HepG2 (cell line): ENCODE data around the gene MSI2. TPM values are rescaled to one million over a fixed set of nuclear protein-coding genes. Genes with fewer than 3 reads are reported as not detected.
A peak's percentile ranks its signal among the peaks of the same experiment; 100 is the strongest.

Source experiments
- ATAC-seq: fragments of 200-7000 bp; cut with Tn5 transposase; 3 replicates; pipeline ENCODE4 v1.9.1; 2020; ENCODE audit warnings: mild to moderate bottlenecking, moderate library complexity
- BruUV-seq: library from RNA; stranded (reverse); fragments of 400-500 nt; replicated peaks from 2 replicates; lab custom pipeline; 2021; lab: Mats Ljungman, UMichigan
- CTCF ChIA-PET: fragments of 300-600 bp; formaldehyde crosslinking; extraction: SDS; loops from one replicate; lab custom pipeline; 2021; ENCODE audit warnings: low total read pairs, inconsistent platforms, low intra/inter-chr PET ratio; lab: Yijun Ruan, JAX
- POLR2A ChIA-PET: fragments of 350-600 bp; sonication (Branson Sonifier 250); formaldehyde crosslinking; loops from one replicate; lab custom pipeline; 2020; ENCODE audit warnings: antibody characterized with exemption, inconsistent platforms; lab: Yijun Ruan, JAX
- DNase-seq: peaks from one replicate; pipeline ENCODE4 v3.0.0-alpha.2; 2015; ENCODE audit warnings: low spot score
- FAIRE-seq: peaks from 3 replicates; lab custom pipeline; 2011; peaks lifted over from hg19 to GRCh38; lab: Jason Lieb, UNC
- H2AFZ ChIP-seq: one replicate; pipeline ENCODE4 v1.6.1; 2011; ENCODE audit warnings: low read length, inconsistent platforms
- H3K27ac ChIP-seq: fragments of 300-600 bp; 3 replicates; pipeline ENCODE4 v1.8.0; 2011; ENCODE audit warnings: mixed run types, mild to moderate bottlenecking, mixed read lengths, low read length, inconsistent platforms; ENCODE audit not compliant: insufficient read depth; ENCODE audit errors: extremely low read length
- H3K27me3 ChIP-seq, 2 experiments: fragments of 200-600 bp in 1 of 2; 2 replicates in 1 of 2; 3 replicates in 1 of 2; pipeline versions ENCODE4 v1.6.0 to v1.8.0; 2011; ENCODE audit warnings: low read length in 2 of 2, mild to moderate bottlenecking in 2 of 2, moderate library complexity in 2 of 2, inconsistent platforms in 1 of 2; ENCODE audit not compliant: insufficient read depth in 2 of 2, control insufficient read depth in 1 of 2
- H3K36me3 ChIP-seq, 2 experiments: fragments of 200-600 bp in 1 of 2; replicated peaks in 1 of 2; 2 replicates in 1 of 2; 3 replicates in 1 of 2; pipeline versions ENCODE4 v1.5.1 to v1.8.0; 2011; ENCODE audit warnings: low read length in 2 of 2, inconsistent platforms in 1 of 2; ENCODE audit not compliant: insufficient read depth in 2 of 2, control insufficient read depth in 1 of 2
- H3K4me1 ChIP-seq: 2 replicates; pipeline ENCODE4 v1.5.1; 2012; ENCODE audit warnings: low read length, inconsistent platforms; ENCODE audit not compliant: insufficient read depth
- H3K4me2 ChIP-seq: 2 replicates; pipeline ENCODE4 v1.6.0; 2011; ENCODE audit warnings: low read depth, low read length, inconsistent platforms
- H3K4me3 ChIP-seq, 3 experiments: fragments of 200-600 bp in 1 of 3; sonication (generic), shearing (Covaris generic) in 1 of 3; replicated peaks in 1 of 3; 2 replicates each; pipeline ENCODE4 v1.5.1; 2011 to 2016; ENCODE audit warnings: low read length in 3 of 3, inconsistent platforms in 2 of 3, low read depth in 2 of 3, mild to moderate bottlenecking in 2 of 3, control low read depth in 1 of 3, mixed read lengths in 1 of 3; ENCODE audit not compliant: insufficient read depth in 1 of 3
- H3K79me2 ChIP-seq: one replicate; pipeline ENCODE4 v1.6.1; 2011; ENCODE audit warnings: low read length, inconsistent platforms; ENCODE audit not compliant: insufficient read depth
- H3K9ac ChIP-seq: 2 replicates; pipeline ENCODE4 v1.6.0; 2011; ENCODE audit warnings: mild to moderate bottlenecking, low read depth, low read length, inconsistent platforms; ENCODE audit not compliant: insufficient read depth
- H3K9me3 ChIP-seq: 2 replicates; pipeline ENCODE4 v1.5.1; 2012; ENCODE audit warnings: mild to moderate bottlenecking, low read length
- H4K20me1 ChIP-seq: 2 replicates; pipeline ENCODE4 v1.6.0; 2011; ENCODE audit warnings: inconsistent platforms, mild to moderate bottlenecking, low read length, moderate library complexity; ENCODE audit not compliant: insufficient read depth
- CREB1 ChIP-seq, 2 experiments: fragments of 450-650 bp in 1 of 2; IDR thresholded peaks; 2 replicates each; pipeline ENCODE4 v1.6.1; 2016 to 2017; ENCODE audit warnings: control low read depth in 1 of 2, mild to moderate bottlenecking in 1 of 2, missing compliant biosample characterization in 1 of 2, missing genetic modification characterization in 1 of 2
- FOXA1 ChIP-seq, 2 experiments: fragments of 450-650 bp in 1 of 2; sonication (generic) in 1 of 2; formaldehyde crosslinking in 1 of 2; IDR thresholded peaks; 2 replicates each; pipeline versions ENCODE4 v1.4.0 to v1.6.1; 2016 to 2020; ENCODE audit warnings: missing genetic modification reagents in 1 of 2
- GATAD1 ChIP-seq: IDR thresholded peaks from 2 replicates; pipeline ENCODE4 v1.6.1; 2016; ENCODE audit warnings: missing genetic modification reagents, missing compliant biosample characterization
- JUN ChIP-seq: sonication (generic); formaldehyde crosslinking; IDR thresholded peaks from 2 replicates; pipeline ENCODE4 v1.4.0; 2020; ENCODE audit warnings: mild to moderate bottlenecking, missing genetic modification reagents
- PHF21A ChIP-seq: sonication (generic); formaldehyde crosslinking; IDR thresholded peaks from 2 replicates; pipeline ENCODE4 v1.5.0; 2020; ENCODE audit warnings: mild to moderate bottlenecking, missing genetic modification reagents
- RBM22 ChIP-seq: fragments of 200-400 bp; formaldehyde crosslinking; optimal IDR thresholded peaks from 2 replicates; pipeline ENCODE3; 2017; ENCODE audit warnings: mild to moderate bottlenecking, low read length, moderate library complexity
- ZFAT ChIP-seq: sonication (generic); formaldehyde crosslinking; conservative IDR thresholded peaks from 2 replicates; pipeline ENCODE4 v1.8.1; 2023; ENCODE audit warnings: missing genetic modification reagents, inconsistent platforms
- ZFP37 ChIP-seq: sonication (generic); formaldehyde crosslinking; IDR thresholded peaks from 2 replicates; pipeline ENCODE4 v1.4.0; 2020; ENCODE audit warnings: missing genetic modification reagents, borderline replicate concordance
- ZNF292 ChIP-seq: sonication (generic); formaldehyde crosslinking; IDR thresholded peaks from 2 replicates; pipeline ENCODE4 v1.8.1; 2022; ENCODE audit warnings: mild to moderate bottlenecking, low read depth, missing genetic modification reagents, borderline replicate concordance
- ZNF431 ChIP-seq: sonication (generic); formaldehyde crosslinking; IDR thresholded peaks from 2 replicates; pipeline ENCODE4 v1.9.0; 2022; ENCODE audit warnings: missing genetic modification reagents, low read depth, mild to moderate bottlenecking, borderline replicate concordance
- ZNF75D ChIP-seq: sonication (generic); formaldehyde crosslinking; IDR thresholded peaks from 2 replicates; pipeline ENCODE4 v1.8.1; 2023; ENCODE audit warnings: missing genetic modification reagents, mild to moderate bottlenecking, borderline replicate concordance
- WGBS: methylation state at CpG from one replicate; pipeline ENCODE4 v1.1.6; 2017; ENCODE audit warnings: low lambda C conversion rate; 5-methylcytosine and 5-hydroxymethylcytosine counted together
- in situ Hi-C: cut with HindIII; loops from 2 replicates; pipeline ENCODE4 v1.10.0; 2017; ENCODE audit warnings: low pct_unique_long_range_greater_than_20kb; ENCODE audit not compliant: extremely low pct_ligation_motif_present
- intact Hi-C: fragments of 100-400 bp; cut with micrococcal nuclease; formaldehyde crosslinking; loops from one replicate; pipeline ENCODE4 v1.10.0; 2022; ENCODE audit not compliant: unreplicated experiment
- polyA plus RNA-seq, 8 experiments: library from polyadenylated mRNA; depleted of rRNA in 3 of 8; stranded (reverse) in 7 of 8; unstranded in 1 of 8; fragments of >200 nt; fragmentation: Illumina TruSeq in 4 of 8; extraction: Trizol in 4 of 8; gene quantifications; 2 replicates each; pipeline versions ENCODE4 v1.2.1 to v1.2.3, GENCODE V29; 2011 to 2016; ENCODE audit warnings: low read depth in 4 of 8, missing spikeins in 1 of 8, mixed read lengths in 1 of 8; ENCODE audit not compliant: insufficient read depth in 1 of 8
- total RNA-seq, 5 experiments: library from RNA; depleted of rRNA; stranded (reverse); fragments of >200 nt; fragmentation: Illumina TruSeq; extraction: Trizol; gene quantifications; 2 replicates each; pipeline ENCODE4 v1.2.3, GENCODE V29; 2016; ENCODE audit warnings: low read depth in 1 of 5
- TF ChIP-seq, protein P1 (sequence below): sonication (generic); formaldehyde crosslinking; IDR thresholded peaks from 2 replicates; pipeline ENCODE4 v1.8.0; 2022; ENCODE audit warnings: missing genetic modification reagents, mild to moderate bottlenecking, borderline replicate concordance
- TF ChIP-seq, protein P2 (sequence below): sonication (generic); formaldehyde crosslinking; IDR thresholded peaks from 2 replicates; pipeline ENCODE4 v1.4.0; 2020; ENCODE audit warnings: low read depth, mild to moderate bottlenecking, missing genetic modification reagents
- TF ChIP-seq, protein P3 (sequence below): sonication (generic); formaldehyde crosslinking; IDR thresholded peaks from 2 replicates; pipeline ENCODE4 v1.5.1; 2020; ENCODE audit warnings: missing genetic modification reagents, mild to moderate bottlenecking, borderline replicate concordance
- TF ChIP-seq, protein P4 (sequence below): sonication (generic); formaldehyde crosslinking; IDR thresholded peaks from 2 replicates; pipeline ENCODE4 v1.8.1; 2023; ENCODE audit warnings: missing genetic modification reagents, mild to moderate bottlenecking, borderline replicate concordance

MSI2 gene
- total and polyA plus RNA-seq, 2 of the 13 experiments (the other 11 are each of a cell fraction or from before 2014, with no cell fraction given) = 77.5 to 78.4 TPM

DNA sequence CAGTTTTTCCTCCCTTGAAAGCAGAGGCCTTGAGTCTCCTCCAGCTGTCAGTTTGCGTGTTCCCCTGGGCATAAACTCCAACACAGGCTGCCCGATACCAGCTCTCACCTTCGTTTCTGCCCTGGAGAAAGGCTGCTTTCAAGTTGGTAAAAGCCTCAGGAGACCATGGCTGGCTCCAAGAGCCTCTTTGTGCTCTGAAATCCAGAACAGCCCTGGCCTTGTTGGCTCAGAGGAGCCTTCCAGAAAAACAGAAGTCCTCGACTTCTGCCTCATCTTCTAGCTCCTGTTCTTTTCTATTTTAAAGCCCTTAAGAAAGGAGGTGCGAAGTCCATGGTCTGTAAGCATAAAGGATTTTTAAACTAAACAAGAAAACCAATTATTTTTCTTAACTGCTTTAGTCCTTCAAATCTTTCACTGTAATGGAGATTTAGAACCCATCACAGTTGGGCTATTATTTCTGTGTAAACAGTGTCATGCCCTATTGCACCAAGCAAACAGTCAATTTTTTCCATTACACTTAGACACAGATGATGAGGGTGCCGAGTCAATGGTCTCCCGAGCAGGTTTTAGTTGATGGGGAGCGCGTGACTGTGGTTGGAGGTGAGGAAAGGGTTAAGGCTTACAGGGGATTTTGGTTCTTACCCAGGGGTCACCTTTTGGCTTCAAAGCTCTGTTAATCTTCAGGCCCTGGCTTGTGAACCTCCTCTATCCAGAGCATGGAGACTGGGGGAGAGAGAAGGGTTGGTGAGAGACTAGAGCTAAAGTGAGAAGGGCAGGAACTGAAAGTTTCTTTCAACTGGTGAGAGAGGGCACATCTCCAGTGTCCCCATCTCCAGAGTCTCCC, 212.8 kb downstream of the MSI2 start (continued):
- TF ChIP-seq RBM22 = peak; percentile 31
- TF ChIP-seq PHF21A (CRISPR knock-in tag) = 0 out of 2 replicates have a peak, but pooled peaks have one; percentile 26
- no peak for TF ChIP-seq FOXA1 (IDR thresholded peaks at IDR 0.05)
- TF ChIP-seq FOXA1 (CRISPR knock-in tag; IDR thresholded peaks at IDR 0.05) = peak; percentile 78
- TF ChIP-seq, all 625 proteins: peak for 67

DNA sequence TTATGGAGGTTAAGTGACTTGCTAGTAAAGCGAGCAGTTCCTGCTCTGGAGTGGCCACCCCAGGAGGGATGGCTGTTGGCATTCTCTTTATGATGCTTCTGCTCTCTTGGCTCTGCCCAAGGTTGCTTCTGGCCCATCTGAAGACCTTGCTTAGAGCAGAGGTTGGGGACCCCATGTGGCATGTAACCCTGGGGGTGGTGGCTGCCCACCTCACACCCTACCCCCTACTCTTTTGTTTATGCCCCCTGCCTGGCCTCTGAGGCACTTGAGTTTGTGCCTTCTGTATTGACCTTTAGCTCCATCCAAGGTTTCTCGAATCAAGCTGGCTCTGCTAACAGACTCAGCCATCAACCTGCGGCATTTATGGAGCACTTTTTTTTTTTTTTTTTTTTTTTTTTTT, 214.6 kb downstream of the MSI2 start:
- FAIRE-seq (no peak), ATAC-seq (no peak), DNase-seq (no peak)
- Histone ChIP-seq H3K9me3 (no peaks in the 10 kb centered on the region), H3K9ac (no peak overlapping the region), H3K4me2 (no peak overlapping the region), H3K27ac (no peak overlapping the region), H3K4me1 (peaks cover 39% of the 10 kb centered on the region), H3K4me3 (no peak overlapping the region), H3K27me3 (no peaks in the 10 kb centered on the region), H3K79me2 (peaks cover 2% of the 10 kb centered on the region), H4K20me1 (no peaks in the 10 kb centered on the region), H2AFZ (no peak overlapping the region), H3K36me3 (peaks cover 3 to 4% of the 10 kb centered on the region in 2 experiments; a peak in 4 of 5 replicates)
- BruUV-seq = no TSS peak
- CTCF ChIA-PET = no interaction called here
- intact Hi-C loops (no loop called here), in situ Hi-C loops (no loop called here)
- POLR2A ChIA-PET = interaction anchor here (0.7 to 0.9 kb wide), 2 partner anchors 41 to 67 kb away, joined by 3 read pairs; no protein-coding TSS in a partner anchor
- WGBS = 96% methylated on average over 3 of the region's 3 CpGs
- TF ChIP-seq ZFAT (CRISPR knock-in tag) (no peak), ZNF75D (CRISPR knock-in tag) (no peak), GATAD1 (CRISPR knock-in tag) (no peak), ZNF292 (CRISPR knock-in tag) (no peak), CREB1 (IDR thresholded peaks at IDR 0.05) (no peak), CREB1 (CRISPR knock-in tag; IDR thresholded peaks at IDR 0.05) (no peak), JUN (no peak), ZFP37 (no peak), ZNF431 (no peak)
- TF ChIP-seq, protein P1, sequence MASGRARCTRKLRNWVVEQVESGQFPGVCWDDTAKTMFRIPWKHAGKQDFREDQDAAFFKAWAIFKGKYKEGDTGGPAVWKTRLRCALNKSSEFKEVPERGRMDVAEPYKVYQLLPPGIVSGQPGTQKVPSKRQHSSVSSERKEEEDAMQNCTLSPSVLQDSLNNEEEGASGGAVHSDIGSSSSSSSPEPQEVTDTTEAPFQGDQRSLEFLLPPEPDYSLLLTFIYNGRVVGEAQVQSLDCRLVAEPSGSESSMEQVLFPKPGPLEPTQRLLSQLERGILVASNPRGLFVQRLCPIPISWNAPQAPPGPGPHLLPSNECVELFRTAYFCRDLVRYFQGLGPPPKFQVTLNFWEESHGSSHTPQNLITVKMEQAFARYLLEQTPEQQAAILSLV (CRISPR knock-in tag) = no peak
- TF ChIP-seq, protein P2, sequence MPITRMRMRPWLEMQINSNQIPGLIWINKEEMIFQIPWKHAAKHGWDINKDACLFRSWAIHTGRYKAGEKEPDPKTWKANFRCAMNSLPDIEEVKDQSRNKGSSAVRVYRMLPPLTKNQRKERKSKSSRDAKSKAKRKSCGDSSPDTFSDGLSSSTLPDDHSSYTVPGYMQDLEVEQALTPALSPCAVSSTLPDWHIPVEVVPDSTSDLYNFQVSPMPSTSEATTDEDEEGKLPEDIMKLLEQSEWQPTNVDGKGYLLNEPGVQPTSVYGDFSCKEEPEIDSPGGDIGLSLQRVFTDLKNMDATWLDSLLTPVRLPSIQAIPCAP (CRISPR knock-in tag) = no peak
- TF ChIP-seq, protein P3, sequence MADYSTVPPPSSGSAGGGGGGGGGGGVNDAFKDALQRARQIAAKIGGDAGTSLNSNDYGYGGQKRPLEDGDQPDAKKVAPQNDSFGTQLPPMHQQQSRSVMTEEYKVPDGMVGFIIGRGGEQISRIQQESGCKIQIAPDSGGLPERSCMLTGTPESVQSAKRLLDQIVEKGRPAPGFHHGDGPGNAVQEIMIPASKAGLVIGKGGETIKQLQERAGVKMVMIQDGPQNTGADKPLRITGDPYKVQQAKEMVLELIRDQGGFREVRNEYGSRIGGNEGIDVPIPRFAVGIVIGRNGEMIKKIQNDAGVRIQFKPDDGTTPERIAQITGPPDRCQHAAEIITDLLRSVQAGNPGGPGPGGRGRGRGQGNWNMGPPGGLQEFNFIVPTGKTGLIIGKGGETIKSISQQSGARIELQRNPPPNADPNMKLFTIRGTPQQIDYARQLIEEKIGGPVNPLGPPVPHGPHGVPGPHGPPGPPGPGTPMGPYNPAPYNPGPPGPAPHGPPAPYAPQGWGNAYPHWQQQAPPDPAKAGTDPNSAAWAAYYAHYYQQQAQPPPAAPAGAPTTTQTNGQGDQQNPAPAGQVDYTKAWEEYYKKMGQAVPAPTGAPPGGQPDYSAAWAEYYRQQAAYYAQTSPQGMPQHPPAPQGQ (CRISPR knock-in tag) = no peak
- TF ChIP-seq, protein P4, sequence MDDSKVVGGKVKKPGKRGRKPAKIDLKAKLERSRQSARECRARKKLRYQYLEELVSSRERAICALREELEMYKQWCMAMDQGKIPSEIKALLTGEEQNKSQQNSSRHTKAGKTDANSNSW (CRISPR knock-in tag) = no peak
